A673 (cell line): ENCODE measurements around the gene C2CD3.

ENCODE experiments used
- CTCF ChIP-seq: fragments of 300-800, 200-600 bp; sonication (generic); conservative IDR thresholded peaks from 2 replicates; pipeline ENCODE4 v1.5.1; 2017; ENCODE audit warnings: low read depth, mild to moderate bottlenecking, antibody characterized with exemption, low read length, moderate library complexity, mixed read lengths
- EZH2 ChIP-seq: fragments of 200-600 bp; sonication (generic); IDR thresholded peaks from 2 replicates; pipeline ENCODE4 v1.6.1; 2017; ENCODE audit warnings: borderline replicate concordance, low read depth, mild to moderate bottlenecking, mixed read lengths, antibody characterized with exemption, low read length; ENCODE audit not compliant: poor library complexity, severe bottlenecking

- TF ChIP-seq CTCF (no peak), EZH2 (no peak)
Measured at GRCh38 chr11:74084796-74085541, 85.8 kb downstream of the C2CD3 start.
